Gastrocnemius medialis (tissue), 4 donors: ENCODE data around the gene LONP1. TPM values are rescaled to one million over a fixed set of nuclear protein-coding genes. Genes with fewer than 3 reads are reported as not detected.

Experiments used
- ATAC-seq, 2 donors: fragments of 150-250 bp; one replicate each; pipeline ENCODE4 v1.9.1; 2016
- DNase-seq, 2 donors: peaks; one replicate each; pipeline ENCODE4 v3.0.0-alpha.2; 2019
- H3K27ac ChIP-seq, 4 donors: fragments of 200-600 bp; sonication (generic); 1 replicate in 1 of 4; 2 replicates in 3 of 4; pipeline ENCODE4 v1.5.1; 2016 to 2018; ENCODE audit warnings: mild to moderate bottlenecking in 2 of 4, moderate library complexity in 1 of 4
- H3K27me3 ChIP-seq, 3 donors: fragments of 200-600 bp; sonication (generic) in 2 of 3; 1 replicate in 1 of 3; 2 replicates in 2 of 3; pipeline versions ENCODE4 v1.5.1 to v1.6.0; 2016 to 2019; ENCODE audit warnings: mild to moderate bottlenecking in 1 of 3, moderate library complexity in 1 of 3
- H3K36me3 ChIP-seq, 2 donors: fragments of 200-600 bp; sonication (generic) in 1 of 2; one replicate each; pipeline ENCODE4 v1.5.1; 2017 to 2018
- H3K4me1 ChIP-seq, 2 donors: fragments of 200-600 bp; sonication (generic) in 1 of 2; one replicate each; pipeline ENCODE4 v1.5.1; 2016 to 2017; ENCODE audit warnings: mild to moderate bottlenecking in 2 of 2
- H3K4me3 ChIP-seq, 4 donors: fragments of 200-600 bp; sonication (generic) in 3 of 4; 1 replicate in 1 of 4; 2 replicates in 3 of 4; pipeline ENCODE4 v1.5.1; 2016 to 2019; ENCODE audit warnings: mild to moderate bottlenecking in 2 of 4
- H3K9me3 ChIP-seq, 3 donors: fragments of 200-600 bp; sonication (generic) in 2 of 3; 1 replicate in 1 of 3; 2 replicates in 2 of 3; pipeline ENCODE4 v1.5.1; 2016 to 2019
- CTCF ChIP-seq, 5 experiments: fragments of 450-650 bp in 3 of 5; fragments of 200-600 bp in 2 of 5; sonication (generic) in 2 of 5; IDR thresholded peaks in 4 of 5; conservative IDR thresholded peaks in 1 of 5; 1 replicate in 4 of 5; 2 replicates in 1 of 5; pipeline ENCODE4 v1.5.1; 2016 to 2019; ENCODE audit warnings: antibody characterized with exemption in 5 of 5, mild to moderate bottlenecking in 3 of 5, moderate library complexity in 3 of 5
- POLR2A ChIP-seq, 2 donors: fragments of 450-650 bp; IDR thresholded peaks; one replicate each; pipeline ENCODE4 v1.6.1; 2017; ENCODE audit warnings: antibody characterized with exemption in 2 of 2, mild to moderate bottlenecking in 2 of 2, moderate library complexity in 2 of 2
- in situ Hi-C, 4 donors: fragments of 200-750 bp; cut with MboI; loops; one replicate each; pipeline versions ENCODE4 v1.15.0 to v1.8.0; 2017; ENCODE audit warnings: low sequenced_read_pairs in 4 of 4
- intact Hi-C: fragments of 100-400 bp; cut with DNase I; formaldehyde crosslinking; loops from one replicate; pipeline ENCODE4 v1.15.1; 2023; ENCODE audit warnings: low total_unique reads
- total RNA-seq, 4 donors: library from RNA; depleted of rRNA; stranded (reverse); fragments of >200 nt; gene quantifications; one replicate each; pipeline versions ENCODE4 v1.1.0 to v1.2.3, GENCODE V29; 2016

Gene LONP1
- total RNA-seq, 4 donors from 2014 or later = 33.1 to 77.7 (median 70.4) TPM

DNA sequence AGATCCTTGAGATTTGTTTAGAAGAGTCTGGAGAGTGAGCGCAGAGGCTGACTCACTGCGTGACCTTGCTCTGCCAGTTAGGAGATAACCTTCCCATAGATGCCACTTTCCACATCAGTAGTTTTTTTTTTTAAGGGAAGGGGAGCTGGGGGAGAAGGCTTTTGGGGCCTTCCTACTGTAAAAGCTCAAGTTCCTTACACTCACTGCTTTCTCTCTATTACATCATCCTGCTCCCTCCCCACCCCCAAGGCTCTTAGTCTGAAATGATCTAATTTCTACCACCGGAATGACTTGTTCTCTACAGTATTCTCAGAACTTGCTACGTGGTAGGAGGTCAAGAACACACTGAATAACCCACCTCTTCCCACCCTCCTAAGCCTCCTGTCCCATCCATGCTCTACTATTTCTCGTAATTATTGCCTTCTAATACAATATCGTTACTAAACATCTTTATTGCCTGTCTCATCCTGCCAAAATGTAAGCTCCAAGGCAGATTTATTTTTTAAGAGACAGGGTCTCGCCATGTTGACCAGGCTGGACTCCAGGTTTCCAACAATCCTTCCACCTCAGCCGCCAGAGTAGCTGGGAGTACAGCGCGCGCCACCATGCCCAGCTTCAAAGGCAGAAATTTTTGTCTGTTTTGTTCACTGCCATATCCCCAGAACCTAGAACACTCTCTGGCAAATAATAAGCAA, 1.2 kb downstream of the LONP1 start:
- no peak for TF ChIP-seq CTCF (IDR thresholded peaks at IDR 0.05 in 4 of 5, conservative IDR thresholded peaks at IDR 0.05 in 1 of 5)
- no peak for TF ChIP-seq POLR2A (IDR thresholded peaks at IDR 0.05)
- Histone ChIP-seq H3K9me3 (no peaks in the 10 kb centered on the region), H3K27me3 (no peaks in the 10 kb centered on the region), H3K36me3 (peaks cover 0 to 5% of the 10 kb centered on the region in 2 donors), H3K27ac (peak overlapping the region; percentile 92 to 99 (median 96)), H3K4me3 (peak overlapping the region; percentile 73 to 93 (median 84)), H3K4me1 (peaks cover 18 to 31% of the 10 kb centered on the region in 2 donors)
- DNase-seq (no peak), ATAC-seq (no peak)
- in situ Hi-C loops (no loop called here), intact Hi-C loops (no loop called here)

GRCh38 chr19:5718037-5718578, 1.8 kb downstream of the LONP1 start:
- Histone ChIP-seq H3K36me3 (peaks cover 0 to 12% of the 10 kb centered on the region in 2 donors), H3K4me3 (peak overlapping the region; percentile 73 to 93 (median 84)), H3K27me3 (no peaks in the 10 kb centered on the region), H3K4me1 (peaks cover 18 to 31% of the 10 kb centered on the region in 2 donors), H3K27ac (peak overlapping the region; percentile 92 to 99 (median 96)), H3K9me3 (no peaks in the 10 kb centered on the region)
- TF ChIP-seq POLR2A (IDR thresholded peaks at IDR 0.05) (no peak), CTCF (IDR thresholded peaks at IDR 0.05 in 4 of 5, conservative IDR thresholded peaks at IDR 0.05 in 1 of 5) (no peak)
- no peak for ATAC-seq
- intact Hi-C loops = no loop called here
- in situ Hi-C loops = no loop called here
- DNase-seq = no peak

DNA sequence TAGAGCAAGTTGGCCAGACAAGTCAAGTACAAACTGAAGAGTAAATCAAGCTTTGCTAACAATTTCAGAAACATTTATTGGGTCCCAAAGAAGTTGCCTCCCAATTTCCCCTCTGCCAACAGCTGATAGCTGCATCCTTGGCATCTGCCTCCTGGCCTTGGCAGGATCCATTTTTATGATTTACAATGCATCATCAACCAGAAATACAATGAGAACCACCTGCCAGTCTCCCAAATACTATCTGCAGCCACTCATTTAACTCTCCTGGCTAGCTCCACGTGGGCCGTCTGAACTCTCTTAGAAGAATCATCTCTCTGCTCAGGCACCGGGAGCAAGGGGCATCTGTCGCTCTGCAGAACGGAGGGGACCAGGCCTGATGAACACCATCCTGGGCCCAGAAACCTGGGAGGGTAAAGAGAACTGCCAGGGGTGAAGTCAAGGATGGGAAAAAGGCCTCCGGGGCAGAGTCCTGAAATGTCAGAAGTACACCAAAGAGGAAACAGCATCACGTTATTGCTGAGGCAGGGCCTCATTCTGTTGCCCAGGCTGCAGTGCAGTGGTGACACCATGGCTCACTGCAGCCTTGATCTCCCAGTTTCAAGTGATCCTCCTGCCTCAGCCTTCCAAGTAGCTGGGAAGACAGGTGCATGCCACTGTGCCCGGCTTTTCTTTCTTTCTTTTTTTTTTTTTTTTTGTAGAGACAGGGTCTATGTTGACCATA, 2.6 kb downstream of the LONP1 start:
- Histone ChIP-seq H3K36me3 (peaks cover 0 to 19% of the 10 kb centered on the region in 2 donors), H3K27ac (peak overlapping the region in 3 of 4 donors; percentile 92 to 99 (median 95)), H3K27me3 (no peaks in the 10 kb centered on the region), H3K4me1 (peaks cover 18 to 31% of the 10 kb centered on the region in 2 donors), H3K9me3 (no peaks in the 10 kb centered on the region), H3K4me3 (no peak overlapping the region)
- intact Hi-C loops = no loop called here
- in situ Hi-C loops = no loop called here
- no peak for DNase-seq
- ATAC-seq = no peak
- no peak for TF ChIP-seq CTCF (IDR thresholded peaks at IDR 0.05 in 4 of 5, conservative IDR thresholded peaks at IDR 0.05 in 1 of 5)
- no peak for TF ChIP-seq POLR2A (IDR thresholded peaks at IDR 0.05)

GRCh38 chr19:5714816-5715215, 5.1 kb downstream of the LONP1 start:
- peaks cover 18 to 25% of the 10 kb centered on the region in 2 donors for H3K4me1 ChIP-seq
- no peak overlapping the region for H3K27ac ChIP-seq
- H3K4me3 ChIP-seq = no peak overlapping the region
- no peaks in the 10 kb centered on the region for H3K27me3 ChIP-seq
- H3K9me3 ChIP-seq = no peaks in the 10 kb centered on the region
- ATAC-seq (no peak), DNase-seq (no peak)
- peaks cover 0 to 41% of the 10 kb centered on the region in 2 donors for H3K36me3 ChIP-seq
- intact Hi-C loops (no loop called here), in situ Hi-C loops (no loop called here)
- no peak for TF ChIP-seq POLR2A (IDR thresholded peaks at IDR 0.05)
- no peak for TF ChIP-seq CTCF (IDR thresholded peaks at IDR 0.05 in 4 of 5, conservative IDR thresholded peaks at IDR 0.05 in 1 of 5)
